HepG2 (cell line): ENCODE results near the gene MSGN1. TPM values are rescaled to one million over a fixed set of nuclear protein-coding genes. Genes with fewer than 3 reads are reported as not detected.

Experiments
- ATAC-seq: fragments of 200-7000 bp; cut with Tn5 transposase; 3 replicates; pipeline ENCODE4 v1.9.1; 2020; ENCODE audit warnings: mild to moderate bottlenecking, moderate library complexity
- BruUV-seq: library from RNA; stranded (reverse); fragments of 400-500 nt; replicated peaks from 2 replicates; lab custom pipeline; 2021; lab: Mats Ljungman, UMichigan
- CTCF ChIA-PET: fragments of 300-600 bp; formaldehyde crosslinking; extraction: SDS; loops from one replicate; lab custom pipeline; 2021; ENCODE audit warnings: low total read pairs, inconsistent platforms, low intra/inter-chr PET ratio; lab: Yijun Ruan, JAX
- POLR2A ChIA-PET: fragments of 350-600 bp; sonication (Branson Sonifier 250); formaldehyde crosslinking; loops from one replicate; lab custom pipeline; 2020; ENCODE audit warnings: antibody characterized with exemption, inconsistent platforms; lab: Yijun Ruan, JAX
- DNase-seq: peaks from one replicate; pipeline ENCODE4 v3.0.0-alpha.2; 2015; ENCODE audit warnings: low spot score
- FAIRE-seq: peaks from 3 replicates; lab custom pipeline; 2011; peaks lifted over from hg19 to GRCh38; lab: Jason Lieb, UNC
- H2AFZ ChIP-seq: one replicate; pipeline ENCODE4 v1.6.1; 2011; ENCODE audit warnings: low read length, inconsistent platforms
- H3K27ac ChIP-seq: fragments of 300-600 bp; 3 replicates; pipeline ENCODE4 v1.8.0; 2011; ENCODE audit warnings: mixed run types, mild to moderate bottlenecking, mixed read lengths, low read length, inconsistent platforms; ENCODE audit not compliant: insufficient read depth; ENCODE audit errors: extremely low read length
- H3K27me3 ChIP-seq, 2 experiments: fragments of 200-600 bp in 1 of 2; 2 replicates in 1 of 2; 3 replicates in 1 of 2; pipeline versions ENCODE4 v1.6.0 to v1.8.0; 2011; ENCODE audit warnings: low read length in 2 of 2, mild to moderate bottlenecking in 2 of 2, moderate library complexity in 2 of 2, inconsistent platforms in 1 of 2; ENCODE audit not compliant: insufficient read depth in 2 of 2, control insufficient read depth in 1 of 2
- H3K36me3 ChIP-seq, 2 experiments: fragments of 200-600 bp in 1 of 2; replicated peaks in 1 of 2; 2 replicates in 1 of 2; 3 replicates in 1 of 2; pipeline versions ENCODE4 v1.5.1 to v1.8.0; 2011; ENCODE audit warnings: low read length in 2 of 2, inconsistent platforms in 1 of 2; ENCODE audit not compliant: insufficient read depth in 2 of 2, control insufficient read depth in 1 of 2
- H3K4me1 ChIP-seq: 2 replicates; pipeline ENCODE4 v1.5.1; 2012; ENCODE audit warnings: low read length, inconsistent platforms; ENCODE audit not compliant: insufficient read depth
- H3K4me2 ChIP-seq: 2 replicates; pipeline ENCODE4 v1.6.0; 2011; ENCODE audit warnings: low read depth, low read length, inconsistent platforms
- H3K4me3 ChIP-seq, 3 experiments: fragments of 200-600 bp in 1 of 3; sonication (generic), shearing (Covaris generic) in 1 of 3; replicated peaks in 1 of 3; 2 replicates each; pipeline ENCODE4 v1.5.1; 2011 to 2016; ENCODE audit warnings: low read length in 3 of 3, inconsistent platforms in 2 of 3, low read depth in 2 of 3, mild to moderate bottlenecking in 2 of 3, control low read depth in 1 of 3, mixed read lengths in 1 of 3; ENCODE audit not compliant: insufficient read depth in 1 of 3
- H3K79me2 ChIP-seq: one replicate; pipeline ENCODE4 v1.6.1; 2011; ENCODE audit warnings: low read length, inconsistent platforms; ENCODE audit not compliant: insufficient read depth
- H3K9ac ChIP-seq: 2 replicates; pipeline ENCODE4 v1.6.0; 2011; ENCODE audit warnings: mild to moderate bottlenecking, low read depth, low read length, inconsistent platforms; ENCODE audit not compliant: insufficient read depth
- H3K9me3 ChIP-seq: 2 replicates; pipeline ENCODE4 v1.5.1; 2012; ENCODE audit warnings: mild to moderate bottlenecking, low read length
- H4K20me1 ChIP-seq: 2 replicates; pipeline ENCODE4 v1.6.0; 2011; ENCODE audit warnings: inconsistent platforms, mild to moderate bottlenecking, low read length, moderate library complexity; ENCODE audit not compliant: insufficient read depth
- E2F2 ChIP-seq: sonication (generic); formaldehyde crosslinking; IDR thresholded peaks from 2 replicates; pipeline ENCODE4 v1.4.0; 2020; ENCODE audit warnings: missing genetic modification reagents, borderline replicate concordance
- GATAD1 ChIP-seq: IDR thresholded peaks from 2 replicates; pipeline ENCODE4 v1.6.1; 2016; ENCODE audit warnings: missing genetic modification reagents, missing compliant biosample characterization
- PAX8 ChIP-seq: sonication (generic); formaldehyde crosslinking; IDR thresholded peaks from 2 replicates; pipeline ENCODE4 v1.8.0; 2022; ENCODE audit warnings: mild to moderate bottlenecking, missing genetic modification reagents, borderline replicate concordance
- POLR2G ChIP-seq: fragments of 200-400 bp; formaldehyde crosslinking; IDR thresholded peaks from 2 replicates; pipeline ENCODE4 v1.6.1; 2018; ENCODE audit warnings: mild to moderate bottlenecking, low read depth, low read length, moderate library complexity
- TSC22D2 ChIP-seq: sonication (generic); formaldehyde crosslinking; IDR thresholded peaks from 2 replicates; pipeline ENCODE4 v1.5.1; 2020; ENCODE audit warnings: missing genetic modification reagents, mild to moderate bottlenecking, borderline replicate concordance
- ZNF232 ChIP-seq: sonication (generic); formaldehyde crosslinking; IDR thresholded peaks from 2 replicates; pipeline ENCODE4 v1.4.0; 2020; ENCODE audit warnings: missing genetic modification reagents, borderline replicate concordance
- ZNF275 ChIP-seq: sonication (generic); formaldehyde crosslinking; IDR thresholded peaks from 2 replicates; pipeline ENCODE4 v1.8.0; 2022; ENCODE audit warnings: missing genetic modification reagents, mild to moderate bottlenecking, inconsistent platforms, borderline replicate concordance
- ZNF782 ChIP-seq: sonication (generic); formaldehyde crosslinking; IDR thresholded peaks from 2 replicates; pipeline ENCODE4 v1.4.0; 2020; ENCODE audit warnings: missing genetic modification reagents, mild to moderate bottlenecking, borderline replicate concordance
- WGBS: methylation state at CpG from one replicate; pipeline ENCODE4 v1.1.6; 2017; ENCODE audit warnings: low lambda C conversion rate; 5-methylcytosine and 5-hydroxymethylcytosine counted together
- in situ Hi-C: cut with HindIII; loops from 2 replicates; pipeline ENCODE4 v1.10.0; 2017; ENCODE audit warnings: low pct_unique_long_range_greater_than_20kb; ENCODE audit not compliant: extremely low pct_ligation_motif_present
- intact Hi-C: fragments of 100-400 bp; cut with micrococcal nuclease; formaldehyde crosslinking; loops from one replicate; pipeline ENCODE4 v1.10.0; 2022; ENCODE audit not compliant: unreplicated experiment
- polyA plus RNA-seq, 8 experiments: library from polyadenylated mRNA; depleted of rRNA in 3 of 8; stranded (reverse) in 7 of 8; unstranded in 1 of 8; fragments of >200 nt; fragmentation: Illumina TruSeq in 4 of 8; extraction: Trizol in 4 of 8; gene quantifications; 2 replicates each; pipeline versions ENCODE4 v1.2.1 to v1.2.3, GENCODE V29; 2011 to 2016; ENCODE audit warnings: low read depth in 4 of 8, missing spikeins in 1 of 8, mixed read lengths in 1 of 8; ENCODE audit not compliant: insufficient read depth in 1 of 8
- total RNA-seq, 5 experiments: library from RNA; depleted of rRNA; stranded (reverse); fragments of >200 nt; fragmentation: Illumina TruSeq; extraction: Trizol; gene quantifications; 2 replicates each; pipeline ENCODE4 v1.2.3, GENCODE V29; 2016; ENCODE audit warnings: low read depth in 1 of 5

The MSGN1 gene
- total and polyA plus RNA-seq, 2 of the 13 experiments (the other 11 are each of a cell fraction or from before 2014, with no cell fraction given), result not detected

GRCh38 chr2:17835516-17835915 is 19.3 kb downstream of the MSGN1 start:
- no peaks in the 10 kb centered on the region for H3K36me3 ChIP-seq
- H4K20me1 ChIP-seq, result no peaks in the 10 kb centered on the region
- no peak overlapping the region for H3K4me2 ChIP-seq
- CTCF ChIA-PET, result no interaction called here
- no peak overlapping the region for H3K27ac ChIP-seq
- H3K9ac ChIP-seq, result no peak overlapping the region
- no peaks in the 10 kb centered on the region for H3K79me2 ChIP-seq
- peaks cover 0 to 5% of the 10 kb centered on the region in 2 experiments; a peak in 2 of 5 replicates for H3K27me3 ChIP-seq
- 34% methylated on average over 2 of the region's 2 CpGs for WGBS
- no peak for ATAC-seq
- H3K9me3 ChIP-seq, result no peaks in the 10 kb centered on the region
- no peak overlapping the region for H3K4me3 ChIP-seq
- TF ChIP-seq ZNF782 (no peak), ZNF275 (no peak), POLR2G (no peak), TSC22D2 (no peak), PAX8 (CRISPR knock-in tag) (no peak), E2F2 (no peak), ZNF232 (no peak), GATAD1 (CRISPR knock-in tag) (no peak)
- in situ Hi-C loops (no loop called here), intact Hi-C loops (no loop called here)
- no peak overlapping the region for H2AFZ ChIP-seq
- H3K4me1 ChIP-seq, result peaks cover 6% of the 10 kb centered on the region; the same call in 1 of the 2 replicates
- DNase-seq, result no peak
- no peak for FAIRE-seq
- POLR2A ChIA-PET, result no interaction called here
- no TSS peak for BruUV-seq
